GM04504 (cell line): ENCODE measurements around the gene SPNS2.

Experiments
- DNase-seq: peaks from one replicate; pipeline ENCODE4 v3.0.0-alpha.2; 2012; ENCODE audit warnings: low read depth

Gene SPNS2

GRCh38 chr17:4498461-4499397, at the start of gene SPNS2:
Gene SPNS2, plus strand, starts transcription at chr17:4498881. Its CDS starts 167 bp downstream, at chr17:4499048.
- DNase-seq, result no peak

GRCh38 chr17:4449736-4450135, 48.9 kb upstream of the SPNS2 start:
- DNase-seq, result no peak

DNA sequence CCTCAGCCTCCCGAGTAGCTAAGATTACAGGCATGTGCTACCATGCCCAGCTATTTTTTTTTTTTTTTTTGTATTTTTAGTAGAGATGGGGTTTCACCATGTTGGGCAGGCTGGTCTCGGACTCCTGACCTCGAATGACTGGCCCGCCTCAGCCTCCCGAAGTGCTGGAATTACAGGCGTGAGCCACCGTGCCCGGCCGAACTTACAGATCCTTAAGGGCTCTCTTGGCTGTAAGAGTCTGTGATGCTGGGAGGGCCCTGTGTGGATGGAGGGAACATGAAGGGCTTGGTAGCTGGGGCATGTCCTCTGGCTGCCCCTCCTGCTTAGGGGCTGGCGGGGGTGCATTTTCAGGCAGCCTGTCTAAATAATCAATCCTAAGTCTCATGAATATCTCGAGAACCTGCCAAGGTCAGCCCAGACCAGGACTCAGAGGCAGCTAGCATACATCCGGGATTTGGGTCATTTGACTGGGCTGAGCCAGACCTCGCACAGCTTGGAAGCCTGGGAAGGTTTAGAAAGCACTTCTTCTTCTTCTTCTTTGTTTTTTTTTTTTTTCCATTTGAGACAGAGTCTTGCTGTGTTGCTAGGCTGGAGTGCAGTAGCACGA, 47.9 kb upstream of the SPNS2 start:
- DNase-seq, result no peak

DNA sequence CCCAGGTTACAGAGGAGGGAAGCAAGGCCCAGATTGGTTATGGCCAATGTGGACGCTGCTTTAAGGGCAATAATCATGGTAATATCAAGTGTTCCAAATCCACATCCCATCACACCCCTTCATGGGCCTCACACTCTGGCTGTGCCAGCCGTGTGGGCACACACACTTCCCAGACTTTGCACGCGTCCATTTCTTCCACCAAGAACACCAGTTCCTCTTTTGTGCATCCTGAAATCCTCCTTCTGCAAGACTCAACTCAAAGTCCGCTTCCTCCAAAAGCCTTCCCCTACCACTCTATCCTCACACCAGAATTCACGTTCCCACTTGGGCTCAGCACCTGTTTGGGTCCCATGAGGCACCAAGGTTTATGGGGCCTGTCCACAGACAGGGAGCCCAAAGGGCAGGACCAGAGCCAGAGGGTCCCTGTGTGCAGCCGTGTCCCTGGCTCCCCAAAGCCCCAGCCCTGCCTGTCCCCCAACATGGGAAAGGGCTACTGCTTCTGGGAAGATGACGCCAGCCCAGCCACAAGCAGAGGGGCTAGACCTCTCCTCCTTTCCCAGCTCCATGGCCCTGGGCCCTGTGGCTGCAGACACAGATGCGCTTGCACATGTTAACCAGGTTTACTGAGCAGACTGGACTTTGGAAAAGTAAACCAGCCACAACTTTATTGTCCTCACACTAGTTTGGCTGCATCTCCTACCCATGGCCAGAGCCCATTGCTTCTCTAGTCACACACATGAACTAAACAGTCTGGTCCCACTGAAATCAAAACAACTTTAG, 44.7 kb upstream of the SPNS2 start:
- DNase-seq, result no peak

GRCh38 chr17:4460661-4461060, 38.0 kb upstream of the SPNS2 start:
- no peak for DNase-seq

- no peak for DNase-seq
Measured at GRCh38 chr17:4463818-4464476, 34.7 kb upstream of the SPNS2 start.

DNA sequence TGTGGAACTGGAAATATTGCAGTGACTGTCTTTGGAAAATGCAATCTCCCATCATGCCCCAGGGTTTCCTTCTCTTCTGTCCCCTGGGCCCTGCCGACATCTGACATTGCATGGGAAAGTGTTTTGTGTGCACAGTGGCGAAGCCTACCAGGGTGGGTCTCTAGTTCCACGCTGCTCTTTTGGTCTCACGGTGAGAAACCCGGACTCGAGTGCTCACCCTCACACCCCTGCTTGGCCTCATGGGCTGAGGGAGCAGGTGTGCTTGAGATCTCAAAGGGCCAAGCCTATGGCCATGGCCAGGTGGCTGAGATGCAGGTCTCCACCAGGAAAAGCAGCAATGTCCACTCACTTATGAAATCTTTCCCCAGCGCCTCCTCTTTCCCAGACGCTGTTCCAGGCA, 32.9 kb upstream of the SPNS2 start:
- no peak for DNase-seq

DNA sequence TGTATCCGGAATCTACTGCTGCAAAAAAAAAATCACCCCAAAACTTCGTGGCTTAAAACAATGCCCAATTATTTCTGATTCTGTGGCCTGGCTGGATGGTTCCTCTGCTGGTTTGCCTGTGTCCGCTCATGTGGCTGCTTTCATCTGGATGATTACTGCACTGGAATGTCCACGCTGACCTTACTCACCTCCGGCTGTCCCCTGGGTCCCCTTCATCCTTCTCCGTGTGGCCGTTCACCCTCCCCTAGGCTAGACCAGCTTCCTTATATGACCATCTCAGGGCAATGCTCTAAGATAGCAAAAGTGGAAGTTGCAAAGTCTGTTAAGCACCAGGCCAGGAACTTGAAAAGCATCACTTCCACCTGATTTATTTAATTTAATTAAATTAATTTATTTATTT, 31.4 kb upstream of the SPNS2 start:
- no peak for DNase-seq

DNA sequence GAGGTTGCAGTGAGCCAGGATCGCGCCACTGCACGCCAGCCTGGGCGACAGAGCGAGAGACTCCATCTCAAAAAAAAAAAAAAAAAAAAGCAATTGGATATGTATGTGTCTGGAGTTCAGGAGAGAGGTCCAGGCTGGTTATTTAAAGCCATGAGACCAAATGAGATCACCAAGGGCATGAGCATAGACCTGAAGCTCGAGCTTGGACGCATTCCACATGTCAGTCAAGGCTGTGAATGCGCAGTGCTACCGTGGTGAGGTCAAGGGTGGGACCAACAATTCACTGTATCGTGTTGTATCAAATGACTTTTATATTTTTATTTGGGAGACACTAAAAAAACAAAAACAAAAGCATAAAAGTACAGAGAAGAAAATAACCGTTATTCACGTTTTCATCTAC, 29.1 kb upstream of the SPNS2 start:
- DNase-seq, result no peak

DNA sequence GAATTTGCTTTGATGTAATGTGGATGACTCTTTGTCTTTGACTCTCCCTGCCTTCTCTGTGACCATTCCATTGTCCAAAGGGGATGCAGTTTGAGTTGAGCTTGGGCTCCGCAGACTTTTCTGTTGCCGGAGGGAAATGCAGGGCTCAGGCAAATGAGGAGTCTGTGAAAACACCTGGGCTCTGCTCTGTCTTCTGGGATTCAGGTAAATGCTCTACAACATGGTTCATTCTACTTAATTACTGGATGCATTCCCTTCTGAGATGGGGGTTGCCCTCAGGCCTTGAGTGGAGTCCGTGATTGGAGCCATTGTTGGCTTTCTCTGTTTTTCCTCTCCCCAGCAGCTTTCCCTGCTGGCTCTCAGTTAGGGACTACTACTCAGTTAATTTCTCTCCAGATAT, 26.4 kb upstream of the SPNS2 start:
- no peak for DNase-seq

- DNase-seq, result no peak
Measured at GRCh38 chr17:4474093-4474492, 24.6 kb upstream of the SPNS2 start.

DNA sequence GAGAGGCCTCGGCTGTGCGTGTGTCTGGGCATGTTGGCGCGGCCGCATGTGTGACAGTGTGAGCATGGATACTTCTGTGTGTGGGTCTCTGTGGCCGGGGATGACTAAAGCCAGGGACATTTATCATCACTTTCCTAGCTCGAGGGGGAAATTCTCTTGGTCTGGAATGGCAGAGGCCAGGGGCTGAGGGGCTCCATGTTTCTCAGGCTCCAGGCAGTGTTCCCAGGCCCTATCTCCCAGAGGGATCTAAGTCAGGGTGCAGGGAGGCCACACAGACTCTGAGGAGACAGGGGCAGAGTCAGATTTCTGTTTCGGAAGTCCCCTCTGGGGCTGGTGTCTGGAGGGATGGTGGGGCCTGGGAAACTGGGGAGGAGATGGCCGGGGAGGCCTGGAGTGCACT, 23.7 kb upstream of the SPNS2 start:
- DNase-seq, result no peak

GRCh38 chr17:4475463-4475862, 23.2 kb upstream of the SPNS2 start:
- no peak for DNase-seq

- no peak for DNase-seq
Measured at GRCh38 chr17:4476017-4476416, 22.7 kb upstream of the SPNS2 start.

GRCh38 chr17:4476511-4477070, 22.1 kb upstream of the SPNS2 start:
- DNase-seq, result no peak

GRCh38 chr17:4477255-4477791, 21.4 kb upstream of the SPNS2 start:
- no peak for DNase-seq

DNA sequence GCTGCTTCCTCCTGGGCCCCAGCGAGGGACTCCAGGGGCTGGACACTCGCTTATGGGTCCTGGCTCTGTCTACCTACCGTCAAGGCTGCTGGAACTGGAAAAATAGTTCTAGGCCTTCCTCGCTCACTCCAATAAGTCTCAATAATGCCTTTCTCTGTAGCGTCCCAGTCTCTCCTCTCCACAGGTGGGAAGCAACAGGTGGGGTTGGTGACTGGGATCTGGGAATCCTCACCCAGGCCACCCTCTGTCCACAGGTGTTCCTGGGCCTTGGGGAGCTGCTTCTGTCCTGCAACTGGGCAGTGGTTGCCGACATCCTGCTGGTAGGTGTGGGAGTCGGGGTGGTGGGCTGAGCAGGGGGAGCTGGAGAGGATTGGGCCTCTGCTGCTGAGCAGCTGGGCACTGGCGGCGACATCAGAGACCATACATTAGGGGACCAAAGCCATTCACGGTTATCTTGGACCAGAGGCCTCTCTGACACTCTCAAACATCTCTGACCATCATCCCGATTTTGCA, 20.3 kb upstream of the SPNS2 start:
- no peak for DNase-seq

DNA sequence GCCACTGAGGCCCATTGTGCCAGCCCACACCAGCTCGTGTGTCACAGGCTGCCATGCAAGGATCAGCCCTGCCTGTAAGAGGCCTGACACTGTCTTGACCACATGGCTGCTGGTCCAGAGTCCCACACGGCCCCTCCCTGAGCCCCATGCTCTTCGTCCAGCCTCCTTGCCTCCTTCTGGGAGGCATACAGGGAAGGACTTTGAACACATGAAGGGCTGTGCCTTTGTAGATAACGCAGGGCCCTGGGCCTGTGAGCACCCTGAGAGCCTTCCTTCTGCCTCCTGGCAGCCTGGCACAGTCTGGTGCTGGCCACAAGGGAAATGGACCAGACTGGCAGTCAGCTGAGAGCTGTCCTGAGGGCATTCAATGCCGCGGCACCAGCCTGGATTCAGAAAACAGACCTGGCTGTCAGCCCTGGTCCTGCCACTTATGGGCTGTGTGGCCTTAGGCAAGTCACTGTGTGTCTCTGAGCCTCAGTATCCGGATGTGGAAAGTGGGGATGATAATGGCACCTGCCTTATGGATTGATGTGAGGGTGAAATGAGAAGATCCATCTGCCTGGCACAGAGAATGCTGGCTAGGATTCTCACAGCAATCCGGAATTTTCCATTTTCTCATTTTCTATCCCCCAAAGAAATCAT, 19.2 kb upstream of the SPNS2 start:
- no peak for DNase-seq

DNA sequence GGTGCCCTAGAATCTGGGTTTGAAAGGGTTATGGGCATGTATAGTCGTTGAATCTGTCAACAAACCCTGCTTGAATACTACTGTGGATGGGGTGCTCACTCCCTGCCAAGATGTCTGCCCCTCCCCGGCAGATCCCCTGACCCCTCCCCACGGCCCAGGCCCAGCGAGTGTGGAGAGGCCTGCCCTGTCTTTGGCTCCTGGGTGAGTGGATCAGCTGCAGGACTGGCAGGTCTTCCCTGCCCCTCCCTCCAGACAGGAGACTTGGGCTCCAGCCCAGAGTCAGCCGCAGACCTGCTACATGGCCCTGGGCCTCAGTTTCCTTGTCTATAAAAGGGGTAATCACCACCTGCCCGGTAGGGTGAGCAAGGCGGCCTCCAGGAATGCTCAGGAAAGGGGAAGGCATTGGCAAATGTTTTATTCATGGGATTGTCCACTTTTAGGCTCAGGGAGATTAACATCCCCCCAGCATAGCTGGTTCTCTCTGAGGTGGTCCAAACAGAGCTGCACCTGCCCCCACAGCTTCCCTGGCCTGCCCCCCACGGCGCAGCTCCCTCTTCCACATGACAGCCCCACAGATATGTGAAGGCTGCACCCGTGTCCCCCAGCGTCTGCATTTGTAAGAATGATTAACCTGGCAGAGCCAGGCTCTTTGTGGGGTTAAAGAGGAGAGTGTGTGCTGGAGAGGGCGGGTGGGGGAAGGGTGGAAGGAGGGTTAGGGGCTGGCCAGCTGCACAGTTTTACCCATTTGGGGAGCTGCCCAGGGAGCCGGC, 18.5 kb upstream of the SPNS2 start:
- DNase-seq, result no peak
